ENCODE results near the gene EVA1A. TPM values are rescaled to one million over a fixed set of nuclear protein-coding genes. Genes with fewer than 3 reads are reported as not detected.

The EVA1A gene
- total and polyA plus RNA-seq, 2 experiments from 2014 or later: 4.6 to 7.9 TPM

DNA sequence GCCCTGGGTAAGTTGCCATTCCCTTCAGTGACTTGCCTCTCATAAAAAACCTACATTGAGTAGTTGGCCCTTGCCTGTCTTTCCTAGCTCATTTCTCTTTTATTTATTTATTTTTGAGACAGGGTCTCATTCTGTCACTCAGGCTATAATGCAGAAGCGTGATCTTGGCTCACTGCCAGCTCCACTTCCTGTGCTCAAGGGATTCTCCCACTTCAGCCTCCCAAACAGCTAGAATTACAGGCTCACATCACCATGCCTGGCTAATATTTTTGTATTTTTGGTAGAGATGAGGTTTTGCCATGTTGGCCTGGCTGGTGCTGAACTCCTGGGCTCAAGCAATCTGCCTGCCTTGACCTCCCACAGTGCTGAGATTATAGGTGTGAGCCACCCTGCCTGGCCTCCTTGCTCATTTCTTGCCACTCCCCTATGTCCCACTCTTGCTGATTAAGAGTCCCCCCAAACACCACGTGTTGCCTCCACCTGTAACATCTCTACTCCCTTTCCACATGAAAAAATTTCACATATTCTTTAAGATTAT, 12.6 kb downstream of the EVA1A start (continued):
- TF ChIP-seq, protein P1, sequence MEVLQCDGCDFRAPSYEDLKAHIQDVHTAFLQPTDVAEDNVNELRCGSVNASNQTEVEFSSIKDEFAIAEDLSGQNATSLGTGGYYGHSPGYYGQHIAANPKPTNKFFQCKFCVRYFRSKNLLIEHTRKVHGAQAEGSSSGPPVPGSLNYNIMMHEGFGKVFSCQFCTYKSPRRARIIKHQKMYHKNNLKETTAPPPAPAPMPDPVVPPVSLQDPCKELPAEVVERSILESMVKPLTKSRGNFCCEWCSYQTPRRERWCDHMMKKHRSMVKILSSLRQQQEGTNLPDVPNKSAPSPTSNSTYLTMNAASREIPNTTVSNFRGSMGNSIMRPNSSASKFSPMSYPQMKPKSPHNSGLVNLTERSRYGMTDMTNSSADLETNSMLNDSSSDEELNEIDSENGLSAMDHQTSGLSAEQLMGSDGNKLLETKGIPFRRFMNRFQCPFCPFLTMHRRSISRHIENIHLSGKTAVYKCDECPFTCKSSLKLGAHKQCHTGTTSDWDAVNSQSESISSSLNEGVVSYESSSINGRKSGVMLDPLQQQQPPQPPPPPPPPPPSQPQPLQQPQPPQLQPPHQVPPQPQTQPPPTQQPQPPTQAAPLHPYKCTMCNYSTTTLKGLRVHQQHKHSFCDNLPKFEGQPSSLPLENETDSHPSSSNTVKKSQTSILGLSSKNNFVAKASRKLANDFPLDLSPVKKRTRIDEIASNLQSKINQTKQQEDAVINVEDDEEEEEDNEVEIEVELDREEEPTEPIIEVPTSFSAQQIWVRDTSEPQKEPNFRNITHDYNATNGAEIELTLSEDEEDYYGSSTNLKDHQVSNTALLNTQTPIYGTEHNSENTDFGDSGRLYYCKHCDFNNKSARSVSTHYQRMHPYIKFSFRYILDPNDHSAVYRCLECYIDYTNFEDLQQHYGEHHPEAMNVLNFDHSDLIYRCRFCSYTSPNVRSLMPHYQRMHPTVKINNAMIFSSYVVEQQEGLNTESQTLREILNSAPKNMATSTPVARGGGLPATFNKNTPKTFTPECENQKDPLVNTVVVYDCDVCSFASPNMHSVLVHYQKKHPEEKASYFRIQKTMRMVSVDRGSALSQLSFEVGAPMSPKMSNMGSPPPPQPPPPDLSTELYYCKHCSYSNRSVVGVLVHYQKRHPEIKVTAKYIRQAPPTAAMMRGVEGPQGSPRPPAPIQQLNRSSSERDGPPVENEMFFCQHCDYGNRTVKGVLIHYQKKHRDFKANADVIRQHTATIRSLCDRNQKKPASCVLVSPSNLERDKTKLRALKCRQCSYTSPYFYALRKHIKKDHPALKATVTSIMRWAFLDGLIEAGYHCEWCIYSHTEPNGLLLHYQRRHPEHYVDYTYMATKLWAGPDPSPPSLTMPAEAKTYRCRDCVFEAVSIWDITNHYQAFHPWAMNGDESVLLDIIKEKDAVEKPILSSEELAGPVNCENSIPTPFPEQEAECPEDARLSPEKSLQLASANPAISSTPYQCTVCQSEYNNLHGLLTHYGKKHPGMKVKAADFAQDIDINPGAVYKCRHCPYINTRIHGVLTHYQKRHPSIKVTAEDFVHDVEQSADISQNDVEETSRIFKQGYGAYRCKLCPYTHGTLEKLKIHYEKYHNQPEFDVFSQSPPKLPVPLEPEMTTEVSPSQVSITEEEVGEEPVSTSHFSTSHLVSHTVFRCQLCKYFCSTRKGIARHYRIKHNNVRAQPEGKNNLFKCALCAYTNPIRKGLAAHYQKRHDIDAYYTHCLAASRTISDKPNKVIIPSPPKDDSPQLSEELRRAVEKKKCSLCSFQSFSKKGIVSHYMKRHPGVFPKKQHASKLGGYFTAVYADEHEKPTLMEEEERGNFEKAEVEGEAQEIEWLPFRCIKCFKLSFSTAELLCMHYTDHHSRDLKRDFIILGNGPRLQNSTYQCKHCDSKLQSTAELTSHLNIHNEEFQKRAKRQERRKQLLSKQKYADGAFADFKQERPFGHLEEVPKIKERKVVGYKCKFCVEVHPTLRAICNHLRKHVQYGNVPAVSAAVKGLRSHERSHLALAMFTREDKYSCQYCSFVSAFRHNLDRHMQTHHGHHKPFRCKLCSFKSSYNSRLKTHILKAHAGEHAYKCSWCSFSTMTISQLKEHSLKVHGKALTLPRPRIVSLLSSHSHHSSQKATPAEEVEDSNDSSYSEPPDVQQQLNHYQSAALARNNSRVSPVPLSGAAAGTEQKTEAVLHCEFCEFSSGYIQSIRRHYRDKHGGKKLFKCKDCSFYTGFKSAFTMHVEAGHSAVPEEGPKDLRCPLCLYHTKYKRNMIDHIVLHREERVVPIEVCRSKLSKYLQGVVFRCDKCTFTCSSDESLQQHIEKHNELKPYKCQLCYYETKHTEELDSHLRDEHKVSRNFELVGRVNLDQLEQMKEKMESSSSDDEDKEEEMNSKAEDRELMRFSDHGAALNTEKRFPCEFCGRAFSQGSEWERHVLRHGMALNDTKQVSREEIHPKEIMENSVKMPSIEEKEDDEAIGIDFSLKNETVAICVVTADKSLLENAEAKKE (CRISPR knock-in tag; IDR thresholded peaks at IDR 0.05): no peak
- no peak for TF ChIP-seq POLR2AphosphoS5 (IDR thresholded peaks at IDR 0.05; ENCODE audit: low read depth)

DNA sequence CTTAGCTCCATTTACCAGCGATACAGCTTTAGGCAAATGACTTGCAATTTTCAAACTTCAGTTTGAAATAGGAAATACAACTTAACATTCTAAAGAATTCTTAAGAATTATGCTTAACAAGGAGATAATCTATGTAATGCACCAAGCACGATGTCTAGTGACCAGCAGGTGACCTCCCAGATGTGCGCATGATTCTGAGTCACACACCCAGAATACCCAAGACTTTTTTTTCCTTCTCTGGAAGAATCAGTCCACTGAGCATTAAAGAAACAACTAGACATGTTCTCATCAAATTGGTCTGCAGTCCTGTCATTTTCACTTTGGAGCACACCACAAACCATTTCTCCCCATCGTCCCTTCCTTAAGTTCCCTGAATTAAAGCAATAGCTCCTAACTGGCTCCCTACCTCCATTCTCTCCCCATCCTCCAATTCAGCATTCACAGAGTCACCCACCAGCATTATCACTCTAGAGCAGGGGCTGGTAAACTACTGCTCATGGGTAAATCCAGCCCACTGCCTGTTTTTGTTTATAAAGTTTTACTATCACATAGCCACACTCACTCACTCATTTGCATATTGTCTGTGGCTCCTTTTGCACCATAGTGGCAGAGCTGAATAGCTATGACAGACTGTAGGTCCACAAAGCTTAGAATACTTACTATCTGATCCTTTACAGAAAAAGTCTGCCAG, 13.2 kb downstream of the EVA1A start:
- Mint-ChIP-seq H3K9me3 (no peaks in the 10 kb centered on the region), H3K27ac (no peak overlapping the region), H3K36me3 (ENCODE audit: low read depth) (peaks cover 1% of the 10 kb centered on the region), H3K4me1 (peaks cover 13% of the 10 kb centered on the region), H3K27me3 (ENCODE audit: insufficient read depth, low read depth, poor library complexity) (peaks cover 4% of the 10 kb centered on the region), H3K4me3 (no peak overlapping the region)
- Histone ChIP-seq H3K36me3 (ENCODE audit: insufficient read depth) (no peaks in the 10 kb centered on the region), H3K9me2 (ENCODE audit: insufficient read depth) (no peaks in the 10 kb centered on the region), H3K4me1 (ENCODE audit: insufficient read depth) (0 out of 2 replicates have a peak, but pooled peaks cover 4% of the 10 kb centered on the region), H4K20me1 (replicated peaks; ENCODE audit: insufficient read depth) (no peaks in the 10 kb centered on the region), H2AFZ (no peak overlapping the region), H3F3A (replicated peaks; ENCODE audit: low read depth) (no peaks in the 10 kb centered on the region), H3K27ac (ENCODE audit: low read depth) (no peak overlapping the region), H3K4me3 (no peak overlapping the region), H3K4me2 (no peak overlapping the region), H3K27me3 (ENCODE audit: insufficient read depth) (no peaks in the 10 kb centered on the region), H3K79me2 (replicated peaks; ENCODE audit: insufficient read depth) (no peaks in the 10 kb centered on the region)
- no peak for DNase-seq (ENCODE audit: low spot score)
- ATAC-seq: no peak
- TF ChIP-seq, protein P2, sequence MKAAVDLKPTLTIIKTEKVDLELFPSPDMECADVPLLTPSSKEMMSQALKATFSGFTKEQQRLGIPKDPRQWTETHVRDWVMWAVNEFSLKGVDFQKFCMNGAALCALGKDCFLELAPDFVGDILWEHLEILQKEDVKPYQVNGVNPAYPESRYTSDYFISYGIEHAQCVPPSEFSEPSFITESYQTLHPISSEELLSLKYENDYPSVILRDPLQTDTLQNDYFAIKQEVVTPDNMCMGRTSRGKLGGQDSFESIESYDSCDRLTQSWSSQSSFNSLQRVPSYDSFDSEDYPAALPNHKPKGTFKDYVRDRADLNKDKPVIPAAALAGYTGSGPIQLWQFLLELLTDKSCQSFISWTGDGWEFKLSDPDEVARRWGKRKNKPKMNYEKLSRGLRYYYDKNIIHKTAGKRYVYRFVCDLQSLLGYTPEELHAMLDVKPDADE (IDR thresholded peaks at IDR 0.05): no peak
- TF ChIP-seq CREB1 (CRISPR knock-in tag; IDR thresholded peaks at IDR 0.05; ENCODE audit: low read depth): no peak
- no peak for TF ChIP-seq STAT1 (IDR thresholded peaks at IDR 0.05; ENCODE audit: unreplicated experiment)
- TF ChIP-seq, protein P1 (CRISPR knock-in tag; IDR thresholded peaks at IDR 0.05): no peak
- TF ChIP-seq JUNB (IDR thresholded peaks at IDR 0.05; ENCODE audit: unreplicated experiment): no peak
